ENCODE measurements around the gene PROCA1.

DNA sequence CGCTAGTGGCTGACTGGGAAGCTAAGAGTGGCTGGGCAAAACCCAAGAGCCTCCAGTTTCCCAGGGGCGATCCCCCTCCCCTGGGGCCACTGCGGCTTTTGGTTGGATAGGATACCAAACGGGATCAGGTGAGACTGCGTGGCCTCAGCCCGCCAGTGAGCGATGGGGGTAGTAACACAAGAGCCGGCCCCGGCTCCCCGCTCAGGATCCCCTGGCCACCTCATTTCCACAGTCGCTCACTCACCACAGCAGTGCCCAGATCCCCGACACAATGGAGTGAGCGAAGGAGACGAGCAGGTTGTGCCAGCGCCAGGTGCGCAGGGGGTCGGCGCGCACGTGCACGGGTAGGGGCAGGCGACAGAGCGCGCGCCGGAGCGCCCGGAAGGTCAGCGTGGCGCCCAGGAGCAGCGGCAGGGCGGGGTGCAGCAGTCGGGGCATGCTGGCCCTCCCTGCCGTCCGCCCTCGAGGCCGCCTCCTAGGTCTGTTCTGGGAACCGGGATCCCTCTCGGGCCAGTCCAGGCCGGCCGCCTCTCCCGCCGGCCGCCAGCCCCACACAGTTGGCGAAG is 14.1 kb upstream of the PROCA1 start:
- TF ChIP-seq CTCF (conservative IDR thresholded peaks at IDR 0.05; ENCODE audit: low read length), result no peak
- TF ChIP-seq EZH2phosphoT487 (IDR thresholded peaks at IDR 0.05; ENCODE audit: borderline replicate concordance), result no peak

All from Loucy (cell line).